HG03575 (cell line): ENCODE data around the gene SIPA1L2.
"Not testable (repeated sequence)": the region's sequence is repeated elsewhere in the genome, so short reads cannot be mapped to it uniquely, and the experiment has no call there.

Source experiments
- ATAC-seq: cut with Tn5 transposase; IDR thresholded peaks from one replicate; pipeline ENCODE4 v1.9.1; 2021; ENCODE audit not compliant: unreplicated experiment, insufficient number of reproducible peaks, low FRiP score; ENCODE audit errors: extremely low read depth

Gene SIPA1L2

DNA sequence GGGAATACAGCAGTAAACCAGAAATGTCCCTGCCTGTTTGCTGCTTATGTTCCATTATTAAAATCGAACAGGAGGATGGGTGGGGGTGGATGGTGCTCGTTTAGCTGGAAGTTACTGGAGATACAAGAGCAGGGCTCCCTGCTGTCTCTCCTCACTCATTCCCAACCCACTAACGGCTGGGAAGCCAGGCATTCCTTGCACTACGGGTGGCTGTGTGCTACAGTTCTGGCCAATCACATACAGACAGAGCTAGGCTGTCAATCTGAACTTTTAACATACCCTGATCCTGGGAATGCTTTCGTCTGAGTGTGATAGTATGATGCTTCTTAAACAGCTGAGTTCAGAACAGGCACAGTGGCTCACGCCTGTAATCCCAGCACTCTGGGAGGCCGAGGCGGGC, 7.0 kb downstream of the SIPA1L2 start:
- ATAC-seq: no peak

- ATAC-seq: no peak
Measured at GRCh38 chr1:232622378-232622777, 7.6 kb downstream of the SIPA1L2 start.

GRCh38 chr1:232621050-232621449, 8.9 kb downstream of the SIPA1L2 start:
- no peak for ATAC-seq

DNA sequence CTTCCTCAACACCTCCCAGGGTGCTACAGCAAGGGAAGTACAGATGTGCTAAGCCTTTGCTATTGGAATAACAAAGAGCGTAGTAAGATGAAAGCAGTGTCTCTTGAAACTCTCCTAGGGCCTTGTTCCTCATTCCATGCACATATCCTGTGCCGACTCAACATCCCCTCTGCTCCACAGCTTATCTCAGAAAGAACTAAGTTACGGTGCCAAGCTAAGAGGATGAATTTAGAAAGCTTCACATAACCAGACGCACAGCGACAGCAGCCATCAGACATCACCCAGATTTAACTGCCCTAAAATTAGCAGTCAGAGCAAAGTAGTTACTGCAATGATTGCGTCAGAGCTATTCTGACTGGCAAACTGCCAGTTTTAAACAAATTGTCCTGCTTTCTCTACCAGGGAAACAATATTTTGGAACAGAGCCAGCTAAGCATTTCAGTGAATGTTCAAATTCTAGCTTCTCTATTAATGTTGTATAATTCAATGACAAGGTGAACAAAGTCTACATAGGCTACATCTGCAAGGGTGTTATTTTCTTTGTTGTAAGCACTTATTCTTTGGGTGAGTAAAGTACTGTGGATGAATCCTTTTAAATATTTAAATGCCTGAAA, 9.5 kb downstream of the SIPA1L2 start:
- ATAC-seq: no peak

DNA sequence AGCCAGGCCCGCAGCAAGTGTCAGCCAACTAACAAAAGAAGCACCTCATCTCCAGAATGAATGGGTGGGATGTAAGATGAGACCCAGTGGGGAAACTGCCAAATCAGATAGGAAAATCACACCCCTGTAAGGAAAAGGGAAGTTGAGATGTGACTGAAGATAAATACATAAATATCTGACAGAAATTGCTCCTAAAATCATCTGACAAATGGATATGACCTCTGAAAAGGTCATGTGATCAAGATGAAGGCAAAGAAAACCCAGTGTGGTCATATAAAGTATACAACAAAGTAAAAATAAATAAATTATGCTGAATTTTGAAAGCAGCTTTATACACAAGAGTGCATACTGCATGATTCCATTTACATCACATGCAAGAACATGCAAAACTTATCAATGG, 12.7 kb downstream of the SIPA1L2 start:
- no peak for ATAC-seq

GRCh38 chr1:232615306-232615800, 14.6 kb downstream of the SIPA1L2 start:
- no peak for ATAC-seq

DNA sequence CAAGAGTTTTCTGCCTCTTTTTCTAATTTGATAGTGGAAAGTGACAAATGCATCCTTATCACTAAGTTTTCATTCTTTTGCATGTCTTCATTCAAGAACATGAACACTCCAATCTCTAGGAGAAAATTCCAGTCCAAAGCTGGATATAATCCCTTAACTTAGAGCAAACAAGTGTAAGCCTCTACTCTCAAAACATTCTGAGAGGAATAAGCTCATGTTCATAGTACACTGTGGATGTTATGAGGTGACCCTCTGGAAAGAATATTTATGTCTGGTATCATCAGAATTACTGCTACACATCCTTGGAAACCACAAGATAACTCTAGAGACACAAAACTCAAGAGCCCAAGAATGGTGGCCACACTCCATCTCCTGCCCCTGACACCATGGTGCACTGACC, 15.1 kb downstream of the SIPA1L2 start:
- ATAC-seq: no peak

DNA sequence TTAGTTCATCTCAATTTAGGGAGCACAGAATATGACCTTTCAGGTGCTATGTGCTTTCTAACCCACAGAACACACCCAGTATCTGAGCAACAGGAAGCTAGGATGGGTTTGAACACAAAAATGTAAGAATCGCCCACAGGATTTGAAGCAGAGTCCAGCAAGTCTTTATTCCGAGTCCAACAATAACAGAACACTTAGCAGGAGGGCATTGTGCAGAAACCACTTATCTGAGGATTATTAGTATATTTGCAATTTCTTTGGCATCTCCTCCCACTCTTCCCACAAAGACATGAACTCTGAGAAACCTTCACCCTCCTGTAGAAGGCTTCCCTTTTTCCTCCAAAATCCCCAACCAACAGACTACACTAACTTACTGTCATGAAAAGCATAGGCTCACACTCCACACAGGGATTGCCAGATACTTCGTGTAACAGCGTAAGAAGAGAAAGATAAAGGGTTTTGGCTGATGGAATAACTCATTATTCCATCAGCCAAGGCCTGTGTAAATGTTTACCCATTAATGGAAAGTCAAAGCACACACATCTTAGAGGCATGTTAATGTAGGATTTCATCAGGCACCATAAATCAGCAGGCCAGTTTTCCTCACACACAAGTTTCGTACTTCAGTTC, 16.1 kb downstream of the SIPA1L2 start:
- no peak for ATAC-seq

DNA sequence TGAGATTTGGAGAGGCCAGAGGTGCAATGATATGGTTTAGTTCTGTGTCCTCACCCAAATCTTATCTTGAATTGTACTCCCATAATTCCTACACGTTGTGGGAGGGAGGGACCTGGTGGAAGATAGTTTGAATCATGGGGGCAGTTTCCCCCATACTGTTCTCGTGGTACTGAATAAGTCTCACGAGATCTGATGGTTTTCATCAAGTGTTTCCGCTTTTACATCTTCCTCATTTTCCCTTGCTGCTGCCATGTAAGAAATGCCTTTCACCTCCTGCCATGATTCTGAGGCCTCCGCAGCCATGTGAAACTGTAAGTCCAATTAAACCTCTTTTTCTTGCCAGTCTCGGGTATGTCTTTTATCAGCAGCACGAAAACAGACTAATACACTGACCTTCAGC, 17.1 kb downstream of the SIPA1L2 start:
- not testable (repeated sequence) for ATAC-seq

- no peak for ATAC-seq
Measured at GRCh38 chr1:232611834-232612233, 18.1 kb downstream of the SIPA1L2 start.

GRCh38 chr1:232610902-232611745, 18.8 kb downstream of the SIPA1L2 start:
- not testable (repeated sequence) for ATAC-seq

DNA sequence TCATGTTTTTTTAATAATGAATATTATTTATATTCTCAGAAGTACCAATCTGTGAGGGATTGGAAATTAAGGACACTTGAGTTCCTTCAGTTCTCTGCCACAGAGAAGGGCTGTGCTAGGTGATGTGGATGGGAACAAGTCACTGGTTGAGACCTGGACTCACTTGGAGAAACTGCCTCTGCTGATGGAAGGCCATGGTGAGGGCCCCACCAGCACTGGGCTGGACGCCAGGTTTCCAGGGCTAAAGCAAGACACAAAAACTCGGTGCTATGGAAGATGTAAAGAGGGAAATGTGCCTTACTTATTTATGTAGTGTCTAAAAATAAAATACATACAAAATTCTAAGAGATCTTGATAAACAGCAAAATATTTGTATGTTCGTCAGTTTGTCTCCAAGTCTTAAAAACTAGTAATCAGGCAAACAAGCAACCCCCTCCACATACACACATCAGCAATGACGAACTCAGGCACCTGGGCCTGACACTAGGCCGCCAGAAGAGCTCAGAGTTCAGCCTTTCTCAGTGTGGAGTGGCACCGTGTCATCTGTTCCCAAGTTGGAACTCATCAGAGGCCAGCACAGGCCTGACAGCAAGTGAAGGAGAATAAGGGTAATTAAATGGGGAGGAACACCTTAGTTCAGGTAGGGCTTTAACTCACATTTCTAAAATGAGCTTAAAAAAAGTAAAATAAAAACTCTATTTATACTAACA, 19.6 kb downstream of the SIPA1L2 start:
- no peak for ATAC-seq

DNA sequence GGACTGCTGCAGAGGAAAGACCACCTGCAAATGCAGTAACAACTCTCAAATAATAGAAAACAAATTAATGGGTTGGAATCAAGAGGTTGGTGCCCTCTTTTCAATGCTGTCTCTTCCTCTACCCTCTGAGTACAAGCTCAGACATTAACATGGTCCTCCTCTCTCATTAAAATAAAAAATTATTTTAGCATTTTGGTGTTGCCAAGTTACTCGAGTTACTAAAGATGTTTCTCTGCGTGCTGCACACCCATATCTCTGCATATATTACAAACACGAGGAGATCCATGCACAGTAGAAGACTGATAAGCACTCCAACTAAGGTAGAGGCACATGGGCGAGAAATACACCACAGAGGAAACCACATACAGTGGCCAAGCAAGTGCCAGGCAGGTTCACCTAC, 21.5 kb downstream of the SIPA1L2 start:
- no peak for ATAC-seq

DNA sequence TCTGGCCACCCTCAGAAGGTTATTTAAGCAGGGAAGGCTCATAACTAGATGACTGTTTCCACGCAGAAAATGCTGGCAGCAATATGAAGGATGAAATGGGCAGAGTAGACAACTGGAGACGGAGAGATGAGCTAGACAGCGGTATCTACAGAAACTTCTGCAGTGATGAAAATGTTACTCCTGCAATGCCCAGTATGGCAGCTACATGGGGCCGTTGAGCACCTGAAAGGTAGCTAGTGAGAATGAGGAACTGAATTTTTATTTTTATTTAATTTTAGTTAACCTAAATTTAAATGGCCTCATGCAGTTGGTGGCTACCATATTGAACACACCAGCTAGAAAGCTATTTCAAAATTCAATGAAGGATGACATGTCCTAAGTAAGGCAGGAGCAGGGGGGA, 27.3 kb downstream of the SIPA1L2 start:
- no peak for ATAC-seq

DNA sequence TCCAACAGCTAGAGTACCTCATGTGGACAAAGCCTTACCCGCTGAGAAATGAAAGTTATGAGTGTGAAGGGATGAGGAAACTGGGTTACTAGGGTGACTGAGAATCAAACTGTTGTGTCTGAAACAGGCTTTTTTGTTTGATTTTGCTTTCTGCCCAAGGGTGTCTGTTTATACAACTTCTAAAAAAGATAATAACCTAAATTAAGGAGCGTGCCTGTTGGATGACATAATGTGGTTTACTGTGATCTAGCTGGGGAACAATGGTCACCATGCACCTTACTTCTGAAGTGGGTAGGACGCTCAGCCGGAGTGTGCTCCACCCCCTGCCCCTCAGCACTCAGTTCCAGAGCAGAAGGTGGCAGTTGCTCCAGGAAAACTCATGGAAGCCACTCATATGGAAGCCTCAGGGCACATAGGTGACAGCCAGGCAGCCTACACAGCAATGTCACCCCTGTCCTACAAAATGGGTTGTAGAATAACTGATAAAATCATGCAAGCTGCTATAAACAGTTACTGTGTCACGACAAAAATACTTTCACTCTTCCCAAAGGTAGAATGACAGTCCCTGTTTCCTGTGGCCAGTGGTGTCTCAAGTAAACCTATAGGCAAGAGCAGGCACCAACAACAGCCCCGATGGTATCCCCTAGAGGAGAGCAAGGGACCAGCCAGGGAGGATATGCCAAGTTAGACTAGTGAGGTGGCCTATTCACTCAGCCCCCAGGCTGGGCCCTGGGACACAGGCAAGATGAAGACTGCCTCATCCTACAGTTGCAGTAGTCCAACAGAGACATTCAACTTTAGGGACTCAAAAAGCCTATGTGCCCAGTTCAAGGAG, 29.3 kb downstream of the SIPA1L2 start:
- ATAC-seq: no peak

DNA sequence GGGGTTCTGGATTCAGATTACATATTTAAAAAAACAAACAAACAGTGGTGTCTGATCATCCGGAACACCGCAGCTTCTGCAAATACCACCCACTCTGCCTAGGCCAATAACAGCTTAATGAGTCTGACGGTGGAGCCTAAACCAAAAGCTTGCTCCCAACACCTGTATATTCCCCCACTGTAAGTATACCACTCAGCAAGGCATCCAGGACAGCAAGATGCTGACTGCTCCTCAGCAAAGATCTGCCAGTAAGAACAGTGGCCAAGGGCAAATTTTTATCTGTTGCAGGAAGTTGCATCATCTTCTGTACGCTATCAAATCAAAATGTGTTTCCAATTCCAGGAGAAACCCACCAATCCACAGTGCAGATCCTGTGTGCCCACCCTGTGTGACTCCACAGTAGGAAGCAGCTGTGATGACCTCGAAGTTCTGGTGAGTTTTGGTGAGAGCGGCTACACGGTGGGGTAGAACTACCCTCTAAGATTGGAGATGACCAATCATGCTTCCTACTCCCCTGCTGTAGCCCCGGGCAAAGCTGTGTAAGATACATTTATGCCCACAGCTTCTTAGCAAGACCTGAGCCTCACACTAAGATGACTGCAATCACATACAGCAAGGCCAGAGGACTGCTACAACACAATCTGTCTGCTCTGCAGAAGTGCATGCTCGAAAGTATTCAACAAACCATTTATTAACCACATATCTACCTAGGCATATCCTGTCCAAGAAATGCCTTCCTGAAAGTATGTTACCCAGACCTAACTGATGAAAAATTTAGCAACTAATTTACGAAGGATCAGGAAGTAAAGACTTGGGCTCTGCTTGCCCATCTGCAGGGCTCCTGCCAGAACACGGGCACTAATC, 30.5 kb downstream of the SIPA1L2 start:
- no peak for ATAC-seq

DNA sequence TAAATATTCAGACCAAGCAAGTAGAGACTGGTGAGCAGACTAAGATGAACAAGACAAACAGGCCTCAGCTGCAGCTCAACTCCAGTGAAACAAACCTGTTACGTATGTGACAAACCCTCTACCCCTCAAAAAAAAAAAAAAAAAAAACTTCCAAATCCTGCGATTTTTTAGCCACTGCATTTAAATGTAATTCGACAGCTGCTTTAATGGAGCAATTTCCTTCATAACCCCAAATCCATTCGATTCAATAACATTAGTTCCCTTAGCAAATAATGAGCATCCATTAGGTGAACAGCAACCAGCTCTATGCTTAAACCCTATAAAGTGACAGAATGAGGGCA, 31.1 kb downstream of the SIPA1L2 start:
- no peak for ATAC-seq

GRCh38 chr1:232598133-232598532, 31.8 kb downstream of the SIPA1L2 start:
- no peak for ATAC-seq
